Neuronal stem cell (in vitro differentiated cells): Measurements from ENCODE around the gene B4GALNT3.
A peak's percentile ranks its signal among the peaks of the same experiment; 100 is the strongest.

Experiments
- DNase-seq: peaks from one replicate; pipeline ENCODE4 v3.0.0-alpha.2; 2013; ENCODE audit warnings: low spot score
- H2AFZ ChIP-seq: one replicate; pipeline ENCODE4 v1.6.1; 2013; ENCODE audit warnings: mild to moderate bottlenecking, low read length, inconsistent platforms
- H2AK5ac ChIP-seq: 2 replicates; pipeline ENCODE4 v1.6.1; 2013; ENCODE audit warnings: low read depth, mild to moderate bottlenecking, inconsistent platforms, low read length, moderate library complexity, mixed read lengths
- H2BK120ac ChIP-seq: 2 replicates; pipeline ENCODE4 v1.6.1; 2013; ENCODE audit warnings: low read depth, mild to moderate bottlenecking, inconsistent platforms, low read length, moderate library complexity, mixed read lengths
- H2BK12ac ChIP-seq: one replicate; pipeline ENCODE4 v1.6.1; 2013; ENCODE audit warnings: low read length, inconsistent platforms
- H2BK15ac ChIP-seq: 2 replicates; pipeline ENCODE4 v1.6.1; 2013; ENCODE audit warnings: mild to moderate bottlenecking, low read length, inconsistent platforms, mixed read lengths
- H2BK5ac ChIP-seq: one replicate; pipeline ENCODE4 v1.6.1; 2013; ENCODE audit warnings: inconsistent platforms, mild to moderate bottlenecking, low read length, moderate library complexity
- H3K14ac ChIP-seq: one replicate; pipeline ENCODE4 v1.6.1; 2013; ENCODE audit warnings: low read length, inconsistent platforms
- H3K18ac ChIP-seq: 2 replicates; pipeline ENCODE4 v1.6.1; 2013; ENCODE audit warnings: low read length, inconsistent platforms
- H3K23ac ChIP-seq: 2 replicates; pipeline ENCODE4 v1.6.1; 2013; ENCODE audit warnings: low read depth, mild to moderate bottlenecking, mixed read lengths, low read length, inconsistent platforms; ENCODE audit not compliant: poor library complexity
- H3K27ac ChIP-seq: replicated peaks from 3 replicates; pipeline ENCODE4 v1.5.1; 2013; ENCODE audit warnings: low read length, inconsistent platforms
- H3K27me3 ChIP-seq, 3 experiments: 2 replicates each; pipeline ENCODE4 v1.6.1; 2013; ENCODE audit warnings: low read length in 3 of 3, mild to moderate bottlenecking in 2 of 3, inconsistent platforms in 1 of 3, low read depth in 1 of 3, mixed read lengths in 1 of 3, moderate library complexity in 1 of 3; ENCODE audit not compliant: control insufficient read depth in 3 of 3, insufficient read depth in 3 of 3
- H3K36me3 ChIP-seq, 2 donors: replicated peaks in 1 of 2; 2 replicates each; pipeline ENCODE4 v1.6.1; 2013; ENCODE audit warnings: low read length in 2 of 2; ENCODE audit not compliant: control insufficient read depth in 2 of 2, insufficient read depth in 2 of 2
- H3K4ac ChIP-seq: 2 replicates; pipeline ENCODE4 v1.6.1; 2013; ENCODE audit warnings: inconsistent platforms, mild to moderate bottlenecking, low read length, moderate library complexity
- H3K4me1 ChIP-seq, 2 donors: 1 replicate in 1 of 2; 2 replicates in 1 of 2; pipeline ENCODE4 v1.6.1; 2013; ENCODE audit warnings: low read length in 2 of 2, low read depth in 1 of 2; ENCODE audit not compliant: control insufficient read depth in 2 of 2, insufficient read depth in 1 of 2
- H3K4me2 ChIP-seq: one replicate; pipeline ENCODE4 v1.6.1; 2013; ENCODE audit warnings: mild to moderate bottlenecking, low read length, inconsistent platforms; ENCODE audit not compliant: insufficient read depth, poor library complexity, severe bottlenecking
- H3K4me3 ChIP-seq, 2 donors: 2 replicates each; pipeline ENCODE4 v1.5.1; 2013; ENCODE audit warnings: low read length in 2 of 2, mild to moderate bottlenecking in 2 of 2, inconsistent platforms in 1 of 2, moderate library complexity in 1 of 2
- H3K79me1 ChIP-seq: one replicate; pipeline ENCODE4 v1.6.1; 2013; ENCODE audit warnings: low read depth, mild to moderate bottlenecking, inconsistent platforms, low read length, moderate library complexity
- H3K9ac ChIP-seq: one replicate; pipeline ENCODE4 v1.6.1; 2013; ENCODE audit warnings: mild to moderate bottlenecking, low read depth, low read length, inconsistent platforms; ENCODE audit not compliant: poor library complexity
- H3K9me3 ChIP-seq, 2 donors: replicated peaks in 1 of 2; 2 replicates each; pipeline versions ENCODE3 to v1.6.1; 2013; ENCODE audit warnings: low read length in 2 of 2, mild to moderate bottlenecking in 2 of 2, inconsistent platforms in 1 of 2, low read depth in 1 of 2, mixed read lengths in 1 of 2, moderate library complexity in 1 of 2; ENCODE audit not compliant: control insufficient read depth in 2 of 2, insufficient read depth in 1 of 2
- H4K8ac ChIP-seq: one replicate; pipeline ENCODE4 v1.6.1; 2013; ENCODE audit warnings: low read depth, mild to moderate bottlenecking, inconsistent platforms, low read length, moderate library complexity
- H4K91ac ChIP-seq: one replicate; pipeline ENCODE4 v1.6.1; 2013; ENCODE audit warnings: low read length, low read depth, mild to moderate bottlenecking, inconsistent platforms; ENCODE audit not compliant: poor library complexity
- WGBS, 2 donors: extraction: QIAGEN DNeasy Blood & Tissue Kit; methylation state at CpG; one replicate each; pipeline ENCODE4 v1.1.7; 2013; ENCODE audit warnings: missing lambda C conversion rate in 2 of 2, mixed read lengths in 1 of 2; ENCODE audit not compliant: insufficient read length in 2 of 2, insufficient replicate concordance in 1 of 2; ENCODE audit errors: extremely low coverage in 2 of 2; 5-methylcytosine and 5-hydroxymethylcytosine counted together

B4GALNT3 gene

DNA sequence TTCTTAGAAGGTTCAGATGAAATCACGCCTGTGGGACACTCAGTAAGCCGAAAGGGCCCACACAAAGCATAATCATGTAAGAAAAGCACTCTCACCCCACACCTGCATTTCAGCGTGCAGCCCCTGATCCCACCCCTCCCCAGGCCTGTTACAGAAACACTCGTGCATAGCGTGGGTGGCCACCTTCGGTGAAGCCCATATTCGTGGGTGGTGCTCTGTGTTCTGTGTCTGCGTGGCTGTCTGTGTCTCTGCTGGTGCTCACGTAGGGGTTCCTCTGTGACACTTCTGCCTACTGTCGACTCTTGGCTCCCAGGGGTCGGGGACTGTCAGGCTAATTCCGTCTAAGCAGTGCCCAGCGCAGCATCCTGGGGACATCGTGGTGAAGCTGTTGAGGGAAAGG is 74.0 kb downstream of the B4GALNT3 start:
- Histone ChIP-seq H3K4ac (no peak overlapping the region), H3K27me3 (no peaks in the 10 kb centered on the region), H3K18ac (no peak overlapping the region), H3K9me3 (peaks cover 10 to 11% of the 10 kb centered on the region in 2 donors), H2AK5ac (no peak overlapping the region), H3K4me2 (no peak overlapping the region), H2BK120ac (no peak overlapping the region), H2BK15ac (no peak overlapping the region), H2BK12ac (no peak overlapping the region), H3K4me1 (peaks cover 0 to 8% of the 10 kb centered on the region in 2 donors), H3K14ac (no peak overlapping the region), H4K8ac (no peak overlapping the region), H3K9ac (no peak overlapping the region), H3K4me3 (no peak overlapping the region), H3K27ac (no peak overlapping the region), H2AFZ (no peak overlapping the region), H4K91ac (no peak overlapping the region), H2BK5ac (no peak overlapping the region), H3K36me3 (no peaks in the 10 kb centered on the region), H3K23ac (no peak overlapping the region), H3K79me1 (peaks cover 3% of the 10 kb centered on the region)
- DNase-seq: no peak
- WGBS, 2 donors: no CpG with 5 or more reads among the region's 14 CpGs

- Histone ChIP-seq H2BK5ac (no peak overlapping the region), H3K9me3 (peaks cover 10 to 11% of the 10 kb centered on the region in 2 donors), H4K8ac (no peak overlapping the region), H3K23ac (no peak overlapping the region), H3K4ac (no peak overlapping the region), H4K91ac (no peak overlapping the region), H3K4me3 (no peak overlapping the region), H2AFZ (no peak overlapping the region), H3K27ac (no peak overlapping the region), H3K9ac (peak overlapping the region; percentile 74), H3K36me3 (no peaks in the 10 kb centered on the region), H3K79me1 (peaks cover 3% of the 10 kb centered on the region), H2AK5ac (no peak overlapping the region), H3K4me2 (no peak overlapping the region), H3K4me1 (peaks cover 0 to 8% of the 10 kb centered on the region in 2 donors), H2BK12ac (no peak overlapping the region), H3K18ac (no peak overlapping the region), H3K27me3 (no peaks in the 10 kb centered on the region), H2BK15ac (no peak overlapping the region), H3K14ac (no peak overlapping the region), H2BK120ac (no peak overlapping the region)
- no peak for DNase-seq
- WGBS, 2 donors: no CpG with 5 or more reads among the region's 14 CpGs
Observed at GRCh38 chr12:534216-534615, 74.5 kb downstream of the B4GALNT3 start.

DNA sequence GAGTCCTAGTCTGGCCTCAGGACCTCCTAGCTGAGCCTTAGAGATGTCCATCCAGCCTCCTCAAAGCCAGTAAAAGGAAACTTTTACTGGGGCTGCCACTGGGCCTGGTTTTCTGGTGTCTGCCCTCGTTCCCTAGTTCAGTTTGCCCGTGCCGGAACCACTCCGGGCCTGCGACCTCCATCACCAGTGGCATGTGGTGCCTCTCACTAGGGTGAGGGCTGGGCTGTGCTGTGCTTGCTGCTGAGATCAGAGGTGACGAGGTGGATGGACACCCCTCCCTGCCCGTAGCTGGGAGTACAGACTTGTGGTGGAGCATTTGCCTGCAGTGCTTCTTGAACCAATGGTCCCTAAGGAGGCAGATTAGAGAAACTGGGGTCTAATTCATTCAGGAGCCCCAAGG is 75.7 kb downstream of the B4GALNT3 start:
- H3K23ac ChIP-seq: no peak overlapping the region
- no peaks in the 10 kb centered on the region for H3K27me3 ChIP-seq
- H3K18ac ChIP-seq: no peak overlapping the region
- no peaks in the 10 kb centered on the region for H3K36me3 ChIP-seq
- H3K27ac ChIP-seq: no peak overlapping the region
- peaks cover 3% of the 10 kb centered on the region for H3K79me1 ChIP-seq
- H4K91ac ChIP-seq: no peak overlapping the region
- H4K8ac ChIP-seq: no peak overlapping the region
- H2BK5ac ChIP-seq: no peak overlapping the region
- H3K9me3 ChIP-seq: peaks cover 5 to 10% of the 10 kb centered on the region in 2 donors
- peaks cover 0 to 8% of the 10 kb centered on the region in 2 donors for H3K4me1 ChIP-seq
- no peak overlapping the region for H3K14ac ChIP-seq
- H2BK15ac ChIP-seq: no peak overlapping the region
- H2BK12ac ChIP-seq: no peak overlapping the region
- no CpG with 5 or more reads among the region's 7 CpGs for WGBS, 2 donors
- H3K4ac ChIP-seq: no peak overlapping the region
- no peak overlapping the region for H3K9ac ChIP-seq
- H2AFZ ChIP-seq: no peak overlapping the region
- H3K4me2 ChIP-seq: no peak overlapping the region
- H3K4me3 ChIP-seq: no peak overlapping the region
- no peak overlapping the region for H2BK120ac ChIP-seq
- no peak for DNase-seq
- no peak overlapping the region for H2AK5ac ChIP-seq

GRCh38 chr12:536751-537245 is 77.1 kb downstream of the B4GALNT3 start:
- no peak overlapping the region for H3K23ac ChIP-seq
- peaks cover 8 to 17% of the 10 kb centered on the region in 2 donors for H3K4me1 ChIP-seq
- H3K14ac ChIP-seq: no peak overlapping the region
- no peak overlapping the region for H3K4me2 ChIP-seq
- H2BK5ac ChIP-seq: no peak overlapping the region
- no peak overlapping the region for H2AK5ac ChIP-seq
- no CpG with 5 or more reads among the region's 3 CpGs for WGBS, 2 donors
- no peak overlapping the region for H2BK15ac ChIP-seq
- no peak overlapping the region for H3K4ac ChIP-seq
- peaks cover 5 to 7% of the 10 kb centered on the region in 2 donors for H3K9me3 ChIP-seq
- H3K27me3 ChIP-seq: no peaks in the 10 kb centered on the region
- no peak overlapping the region for H3K18ac ChIP-seq
- H2BK12ac ChIP-seq: no peak overlapping the region
- no peak overlapping the region for H3K9ac ChIP-seq
- H2AFZ ChIP-seq: peak overlapping the region; percentile 54
- H2BK120ac ChIP-seq: no peak overlapping the region
- H4K8ac ChIP-seq: no peak overlapping the region
- no peak overlapping the region for H3K27ac ChIP-seq
- H3K36me3 ChIP-seq: no peaks in the 10 kb centered on the region
- peaks cover 3% of the 10 kb centered on the region for H3K79me1 ChIP-seq
- DNase-seq: no peak
- H4K91ac ChIP-seq: no peak overlapping the region
- no peak overlapping the region for H3K4me3 ChIP-seq
